AG04450 (cell line): ENCODE measurements around the gene SAMSN1. TPM values are rescaled to one million over a fixed set of nuclear protein-coding genes. Genes with fewer than 3 reads are reported as not detected.

Source experiments
- CTCF ChIA-PET: fragments of 300-600, 350-600 bp; formaldehyde crosslinking; extraction: SDS; loops from one replicate; lab custom pipeline; 2022; ENCODE audit warnings: antibody characterized with exemption, inconsistent platforms; lab: Charles Lee
- POLR2A ChIA-PET: fragments of 350-600 bp; formaldehyde crosslinking; extraction: SDS; loops from one replicate; lab custom pipeline; 2021; ENCODE audit warnings: antibody characterized with exemption, inconsistent platforms; lab: Yijun Ruan, JAX
- DNase-seq: peaks from one replicate; pipeline ENCODE4 v3.0.0-alpha.2; 2011; ENCODE audit warnings: low read depth, low spot score
- H3K27ac ChIP-seq: one replicate; pipeline ENCODE4 v1.5.1; 2012; ENCODE audit warnings: low read depth, low read length, control low read depth
- H3K27me3 ChIP-seq: one replicate; pipeline ENCODE4 v1.6.0; 2012; ENCODE audit warnings: low read length; ENCODE audit not compliant: control insufficient read depth, insufficient read depth
- H3K4me3 ChIP-seq: 2 replicates; pipeline ENCODE4 v1.5.1; 2011; ENCODE audit warnings: mild to moderate bottlenecking, low read depth, low read length, control low read depth
- H3K9me3 ChIP-seq: 2 replicates; pipeline ENCODE4 v1.5.1; 2012; ENCODE audit warnings: low read length; ENCODE audit not compliant: control insufficient read depth, insufficient read depth
- CTCF ChIP-seq: IDR thresholded peaks from 2 replicates; pipeline ENCODE4 v1.5.1; 2011; ENCODE audit warnings: low read depth, low read length, control low read depth, inconsistent platforms
- polyA plus RNA-seq: library from polyadenylated mRNA; depleted of rRNA; stranded (reverse); fragments of >200 nt; gene quantifications from 2 replicates; pipeline ENCODE4 v1.2.3, GENCODE V29; 2011

Gene SAMSN1
- polyA plus RNA-seq, 1 experiment = not detected

- H3K27me3 ChIP-seq = no peaks in the 10 kb centered on the region
- no peak overlapping the region for H3K27ac ChIP-seq
- POLR2A ChIA-PET = no interaction called here
- no peak for TF ChIP-seq CTCF
- CTCF ChIA-PET = no interaction called here
- DNase-seq = no peak
- H3K9me3 ChIP-seq = peaks cover 2% of the 10 kb centered on the region; the same call in 1 of the 2 replicates
- H3K4me3 ChIP-seq = no peak overlapping the region
Observed at GRCh38 chr21:14557413-14557812, 11.3 kb upstream of the SAMSN1 start.

DNA sequence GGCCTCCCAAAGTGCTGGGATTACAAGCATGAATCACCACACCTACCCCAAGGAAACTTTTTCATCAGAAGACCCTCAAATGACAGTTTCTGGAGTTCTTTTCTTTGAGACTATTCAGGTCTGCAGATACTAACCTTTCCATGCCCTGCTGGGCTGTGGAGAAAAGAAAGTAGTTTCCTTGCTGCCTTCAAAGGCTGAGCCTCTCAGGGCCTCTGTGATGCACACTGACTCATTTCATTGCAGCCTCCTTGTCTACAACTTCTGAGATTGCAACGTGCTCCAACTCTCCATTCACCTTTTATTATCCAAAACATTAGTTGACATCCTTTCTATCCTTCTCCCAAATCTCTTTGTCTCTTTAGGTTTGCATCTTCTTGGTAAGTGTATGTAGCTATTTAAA, 8.8 kb upstream of the SAMSN1 start:
- ChIA-PET POLR2A (no interaction called here), CTCF (no interaction called here)
- H3K4me3 ChIP-seq = no peak overlapping the region
- no peak overlapping the region for H3K27ac ChIP-seq
- peaks cover 2% of the 10 kb centered on the region; the same call in 1 of the 2 replicates for H3K9me3 ChIP-seq
- TF ChIP-seq CTCF = no peak
- H3K27me3 ChIP-seq = no peaks in the 10 kb centered on the region
- DNase-seq = no peak

DNA sequence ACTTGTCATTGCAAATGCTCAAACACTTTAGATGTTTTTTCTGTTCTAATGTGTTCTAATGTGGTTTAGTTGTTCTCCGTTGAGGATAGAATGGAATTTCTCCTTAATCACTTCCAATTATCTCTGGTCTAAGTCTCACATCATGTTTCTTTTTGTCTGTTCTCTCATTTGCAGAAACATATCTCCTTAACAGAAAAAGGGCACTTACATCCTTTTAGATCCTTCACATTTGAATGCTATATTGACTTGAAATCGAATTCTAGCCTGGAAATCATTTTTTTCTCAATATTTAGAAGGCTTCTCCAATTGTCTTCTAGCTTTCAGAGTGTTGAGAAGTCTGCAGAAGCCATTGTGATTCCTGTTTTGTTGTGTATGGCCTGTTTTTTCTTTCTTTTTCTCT, 7.3 kb upstream of the SAMSN1 start:
- peaks cover 2% of the 10 kb centered on the region; the same call in 1 of the 2 replicates for H3K9me3 ChIP-seq
- H3K27ac ChIP-seq = no peak overlapping the region
- ChIA-PET CTCF (no interaction called here), POLR2A (no interaction called here)
- DNase-seq = no peak
- H3K4me3 ChIP-seq = no peak overlapping the region
- no peak for TF ChIP-seq CTCF
- no peaks in the 10 kb centered on the region for H3K27me3 ChIP-seq

DNA sequence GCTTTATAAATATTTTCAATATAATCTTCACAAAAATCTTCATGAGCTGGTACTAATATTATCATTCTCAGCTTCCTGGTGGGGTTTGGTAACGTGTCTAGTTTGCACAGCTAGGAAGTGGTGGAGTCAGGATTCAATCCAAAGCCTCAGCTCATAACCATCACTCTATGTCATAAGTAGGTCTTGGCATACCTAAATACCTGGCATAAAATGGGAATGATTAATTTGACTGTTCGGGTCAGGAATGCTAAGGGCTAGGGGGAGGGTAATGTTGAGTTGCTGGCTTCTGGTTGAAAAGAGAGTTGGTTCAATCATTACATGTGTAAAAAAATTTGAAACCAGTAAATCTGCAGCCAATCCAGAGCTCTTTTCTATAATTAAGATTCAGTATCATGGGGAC, 5.6 kb upstream of the SAMSN1 start:
- H3K4me3 ChIP-seq = no peak overlapping the region
- no peak for DNase-seq
- no peaks in the 10 kb centered on the region for H3K9me3 ChIP-seq
- TF ChIP-seq CTCF = no peak
- H3K27me3 ChIP-seq = no peaks in the 10 kb centered on the region
- ChIA-PET CTCF (no interaction called here), POLR2A (no interaction called here)
- no peak overlapping the region for H3K27ac ChIP-seq

DNA sequence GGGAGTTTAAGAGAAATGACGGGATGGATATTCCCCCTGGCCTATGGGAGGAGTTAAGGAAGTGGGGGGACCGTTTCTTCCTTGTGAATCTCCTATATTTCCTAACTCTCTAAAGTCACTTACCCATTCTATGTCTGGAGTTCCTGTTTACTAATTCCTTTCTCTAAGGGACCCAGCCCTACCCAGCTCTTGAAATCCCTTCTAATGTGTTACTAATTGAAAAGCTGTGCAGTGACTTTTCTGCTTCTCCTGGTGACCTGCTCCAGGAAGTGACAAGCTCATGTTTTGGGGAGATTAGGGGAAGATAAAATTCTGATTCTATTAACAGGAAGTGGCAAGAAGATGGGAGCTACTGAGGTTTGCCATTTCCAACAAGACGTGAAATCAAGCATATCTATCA, 4.0 kb upstream of the SAMSN1 start:
- Histone ChIP-seq H3K4me3 (no peak overlapping the region), H3K27me3 (no peaks in the 10 kb centered on the region), H3K27ac (no peak overlapping the region), H3K9me3 (no peaks in the 10 kb centered on the region)
- TF ChIP-seq CTCF = no peak
- CTCF ChIA-PET = no interaction called here
- POLR2A ChIA-PET = no interaction called here
- DNase-seq = no peak
